ENCODE measurements around the gene PRDM11.

Gene PRDM11

GRCh38 chr11:45208135-45208534 lies 61.7 kb downstream of the PRDM11 start:
- Histone ChIP-seq H3K4me3 (ENCODE audit: low read length) (no peak overlapping the region), H3K4me1 (ENCODE audit: control insufficient read depth, insufficient read depth, low read length) (peaks cover 17% of the 10 kb centered on the region), H3K27me3 (replicated peaks; ENCODE audit: control insufficient read depth, insufficient read depth, low read length) (no peaks in the 10 kb centered on the region), H3K36me3 (ENCODE audit: control insufficient read depth, insufficient read depth, low read length, severe bottlenecking) (no peaks in the 10 kb centered on the region), H3K9ac (ENCODE audit: low read length) (no peak overlapping the region), H3K9me3 (ENCODE audit: control insufficient read depth, low read length) (no peaks in the 10 kb centered on the region)
- no peak for DNase-seq (ENCODE audit: low read depth)

- H3K4me3 ChIP-seq (ENCODE audit: low read length): peak overlapping the region; percentile 53
Measured at GRCh38 chr11:45209000-45209879, 62.8 kb downstream of the PRDM11 start.

DNA sequence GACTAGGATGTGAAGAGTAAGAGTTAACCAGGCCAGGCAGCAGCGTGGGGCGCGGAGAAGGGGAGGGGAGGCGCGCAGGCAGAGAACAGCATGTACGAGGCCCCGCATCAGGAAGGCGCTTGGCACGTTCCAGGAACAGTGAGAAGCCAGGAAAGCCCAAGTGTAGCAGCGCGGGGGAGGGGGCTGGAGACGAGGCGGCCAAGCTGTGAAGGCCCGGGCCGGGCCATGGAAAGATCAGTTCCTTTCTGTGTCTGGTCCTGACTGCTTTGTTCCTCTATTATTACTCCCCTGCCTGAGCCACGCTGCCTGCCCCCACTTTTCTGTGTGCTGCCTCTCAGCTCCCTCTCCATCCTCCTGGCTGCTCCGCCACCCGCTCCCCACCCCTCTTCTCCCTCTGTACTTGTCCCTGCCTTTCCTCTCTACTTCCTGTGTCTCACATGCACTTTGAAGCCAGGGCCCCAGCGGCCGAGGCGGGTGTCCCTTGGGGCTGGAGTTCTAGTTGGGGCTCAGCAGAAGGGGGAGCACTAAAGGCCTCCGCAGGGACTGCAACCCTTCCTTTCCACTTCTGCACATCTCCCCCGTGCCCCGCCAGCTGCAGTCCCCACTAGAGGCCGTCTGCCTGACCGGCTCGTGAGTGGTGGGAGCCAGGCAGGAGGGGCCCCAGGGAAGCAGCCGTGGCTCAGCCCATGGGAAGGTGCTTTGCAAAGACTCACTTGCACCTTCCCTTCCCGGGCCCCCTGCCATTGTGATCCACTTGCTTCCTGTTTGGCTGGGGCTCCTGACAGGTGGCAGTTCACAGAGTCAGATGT lies 63.7 kb downstream of the PRDM11 start:
- peak; percentile 7 for DNase-seq (ENCODE audit: low read depth)
- peaks cover 17% of the 10 kb centered on the region for H3K4me1 ChIP-seq (ENCODE audit: control insufficient read depth, insufficient read depth, low read length)
- peak overlapping the region; percentile 76 for H3K9ac ChIP-seq (ENCODE audit: low read length)
- no peaks in the 10 kb centered on the region for H3K36me3 ChIP-seq (ENCODE audit: control insufficient read depth, insufficient read depth, low read length, severe bottlenecking)
- no peaks in the 10 kb centered on the region for H3K27me3 ChIP-seq (replicated peaks; ENCODE audit: control insufficient read depth, insufficient read depth, low read length)
- H3K4me3 ChIP-seq (ENCODE audit: low read length): peak overlapping the region; percentile 53
- H3K9me3 ChIP-seq (ENCODE audit: control insufficient read depth, low read length): no peaks in the 10 kb centered on the region

More at GRCh38 chr11:45209000-45209879, 62.8 kb downstream of the PRDM11 start:
- Histone ChIP-seq H3K27me3 (replicated peaks; ENCODE audit: control insufficient read depth, insufficient read depth, low read length) (no peaks in the 10 kb centered on the region), H3K9ac (ENCODE audit: low read length) (peak overlapping the region; percentile 76), H3K36me3 (ENCODE audit: control insufficient read depth, insufficient read depth, low read length, severe bottlenecking) (no peaks in the 10 kb centered on the region), H3K9me3 (ENCODE audit: control insufficient read depth, low read length) (no peaks in the 10 kb centered on the region), H3K4me1 (ENCODE audit: control insufficient read depth, insufficient read depth, low read length) (peaks cover 17% of the 10 kb centered on the region)
- DNase-seq (ENCODE audit: low read depth): no peak

DNA sequence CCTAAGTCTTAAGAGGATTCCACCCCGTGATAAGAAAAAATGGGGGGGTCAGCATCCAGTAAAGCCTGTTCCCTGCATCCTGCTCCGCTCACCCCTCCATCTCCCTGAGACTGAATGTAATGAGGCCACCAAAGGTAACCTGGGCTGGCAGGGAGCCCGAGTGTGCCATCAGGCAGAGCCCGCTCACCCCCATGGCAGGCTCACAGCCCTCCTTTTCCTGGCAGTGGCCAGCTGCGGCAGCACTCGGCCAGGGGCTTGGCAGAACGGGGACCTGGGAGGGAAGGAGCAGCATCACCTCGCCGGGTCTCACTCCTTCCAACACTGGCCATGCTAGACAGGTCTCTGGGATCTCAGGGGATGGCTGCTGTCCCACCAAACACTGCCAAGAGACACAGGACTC lies 64.4 kb downstream of the PRDM11 start:
- H3K9me3 ChIP-seq (ENCODE audit: control insufficient read depth, low read length): no peaks in the 10 kb centered on the region
- H3K27me3 ChIP-seq (replicated peaks; ENCODE audit: control insufficient read depth, insufficient read depth, low read length): no peaks in the 10 kb centered on the region
- H3K36me3 ChIP-seq (ENCODE audit: control insufficient read depth, insufficient read depth, low read length, severe bottlenecking): no peaks in the 10 kb centered on the region
- no peak for DNase-seq (ENCODE audit: low read depth)
- no peak overlapping the region for H3K4me3 ChIP-seq (ENCODE audit: low read length)
- H3K4me1 ChIP-seq (ENCODE audit: control insufficient read depth, insufficient read depth, low read length): peaks cover 17% of the 10 kb centered on the region
- H3K9ac ChIP-seq (ENCODE audit: low read length): no peak overlapping the region

GRCh38 chr11:45211732-45212131 lies 65.3 kb downstream of the PRDM11 start:
- no peaks in the 10 kb centered on the region for H3K9me3 ChIP-seq (ENCODE audit: control insufficient read depth, low read length)
- no peak overlapping the region for H3K4me3 ChIP-seq (ENCODE audit: low read length)
- DNase-seq (ENCODE audit: low read depth): no peak
- peaks cover 17% of the 10 kb centered on the region for H3K4me1 ChIP-seq (ENCODE audit: control insufficient read depth, insufficient read depth, low read length)
- no peaks in the 10 kb centered on the region for H3K36me3 ChIP-seq (ENCODE audit: control insufficient read depth, insufficient read depth, low read length, severe bottlenecking)
- H3K9ac ChIP-seq (ENCODE audit: low read length): no peak overlapping the region
- no peaks in the 10 kb centered on the region for H3K27me3 ChIP-seq (replicated peaks; ENCODE audit: control insufficient read depth, insufficient read depth, low read length)

DNA sequence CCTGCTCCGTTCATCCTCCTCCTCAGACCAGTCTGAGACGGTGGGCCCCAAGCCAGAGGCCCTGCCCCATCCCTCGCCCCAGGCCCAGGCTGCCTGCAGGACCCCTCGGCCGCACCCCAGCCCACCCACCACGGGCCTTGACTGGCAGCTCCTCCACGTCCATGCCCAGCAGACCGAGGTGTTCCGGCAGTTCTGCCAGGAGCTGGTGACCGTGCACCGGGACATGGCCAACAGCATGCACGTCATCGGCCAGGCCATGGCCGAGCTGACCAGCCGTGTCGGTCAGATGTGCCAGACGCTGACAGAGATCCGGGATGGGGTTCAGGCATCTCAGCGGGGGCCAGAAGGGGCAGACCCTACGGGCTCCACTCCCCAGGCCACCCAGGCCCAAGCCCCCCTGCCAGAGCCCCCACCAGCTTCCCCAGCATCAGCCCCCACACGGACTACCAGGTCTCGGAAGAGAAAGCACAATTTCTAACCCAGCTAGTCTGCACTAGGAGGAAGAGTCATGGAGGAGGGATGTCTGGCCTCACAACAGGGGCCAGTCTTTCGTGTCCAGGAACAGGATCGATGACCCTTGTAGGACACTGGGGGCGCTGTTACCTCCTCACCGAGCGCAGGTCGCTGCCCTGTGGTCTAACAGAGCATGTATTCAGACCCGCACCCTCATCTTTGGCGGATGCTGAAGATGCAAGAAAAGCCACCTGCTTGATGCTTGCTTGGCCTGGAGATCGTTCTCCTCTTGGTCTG lies 66.3 kb downstream of the PRDM11 start:
- Histone ChIP-seq H3K9ac (ENCODE audit: low read length) (no peak overlapping the region), H3K9me3 (ENCODE audit: control insufficient read depth, low read length) (no peaks in the 10 kb centered on the region), H3K4me3 (ENCODE audit: low read length) (no peak overlapping the region), H3K27me3 (replicated peaks; ENCODE audit: control insufficient read depth, insufficient read depth, low read length) (no peaks in the 10 kb centered on the region), H3K4me1 (ENCODE audit: control insufficient read depth, insufficient read depth, low read length) (peaks cover 17% of the 10 kb centered on the region), H3K36me3 (ENCODE audit: control insufficient read depth, insufficient read depth, low read length, severe bottlenecking) (no peaks in the 10 kb centered on the region)
- DNase-seq (ENCODE audit: low read depth): no peak

- Histone ChIP-seq H3K9me3 (ENCODE audit: control insufficient read depth, low read length) (no peaks in the 10 kb centered on the region), H3K36me3 (ENCODE audit: control insufficient read depth, insufficient read depth, low read length, severe bottlenecking) (no peaks in the 10 kb centered on the region), H3K4me3 (ENCODE audit: low read length) (no peak overlapping the region), H3K9ac (ENCODE audit: low read length) (no peak overlapping the region), H3K27me3 (replicated peaks; ENCODE audit: control insufficient read depth, insufficient read depth, low read length) (no peaks in the 10 kb centered on the region), H3K4me1 (ENCODE audit: control insufficient read depth, insufficient read depth, low read length) (peaks cover 17% of the 10 kb centered on the region)
- DNase-seq (ENCODE audit: low read depth): no peak
Measured at GRCh38 chr11:45213316-45213665, 66.9 kb downstream of the PRDM11 start.

- Histone ChIP-seq H3K9ac (ENCODE audit: low read length) (no peak overlapping the region), H3K9me3 (ENCODE audit: control insufficient read depth, low read length) (no peaks in the 10 kb centered on the region), H3K36me3 (ENCODE audit: control insufficient read depth, insufficient read depth, low read length, severe bottlenecking) (no peaks in the 10 kb centered on the region), H3K4me3 (ENCODE audit: low read length) (no peak overlapping the region), H3K27me3 (replicated peaks; ENCODE audit: control insufficient read depth, insufficient read depth, low read length) (no peaks in the 10 kb centered on the region), H3K4me1 (ENCODE audit: control insufficient read depth, insufficient read depth, low read length) (peaks cover 17% of the 10 kb centered on the region)
- DNase-seq (ENCODE audit: low read depth): no peak
Measured at GRCh38 chr11:45213717-45214116, 67.3 kb downstream of the PRDM11 start.

- no peak overlapping the region for H3K4me3 ChIP-seq (ENCODE audit: low read length)
- no peak overlapping the region for H3K9ac ChIP-seq (ENCODE audit: low read length)
- H3K36me3 ChIP-seq (ENCODE audit: control insufficient read depth, insufficient read depth, low read length, severe bottlenecking): no peaks in the 10 kb centered on the region
- no peak for DNase-seq (ENCODE audit: low read depth)
- no peaks in the 10 kb centered on the region for H3K9me3 ChIP-seq (ENCODE audit: control insufficient read depth, low read length)
- H3K4me1 ChIP-seq (ENCODE audit: control insufficient read depth, insufficient read depth, low read length): peaks cover 6% of the 10 kb centered on the region
- H3K27me3 ChIP-seq (replicated peaks; ENCODE audit: control insufficient read depth, insufficient read depth, low read length): no peaks in the 10 kb centered on the region
Measured at GRCh38 chr11:45215098-45215865, 68.8 kb downstream of the PRDM11 start.

DNA sequence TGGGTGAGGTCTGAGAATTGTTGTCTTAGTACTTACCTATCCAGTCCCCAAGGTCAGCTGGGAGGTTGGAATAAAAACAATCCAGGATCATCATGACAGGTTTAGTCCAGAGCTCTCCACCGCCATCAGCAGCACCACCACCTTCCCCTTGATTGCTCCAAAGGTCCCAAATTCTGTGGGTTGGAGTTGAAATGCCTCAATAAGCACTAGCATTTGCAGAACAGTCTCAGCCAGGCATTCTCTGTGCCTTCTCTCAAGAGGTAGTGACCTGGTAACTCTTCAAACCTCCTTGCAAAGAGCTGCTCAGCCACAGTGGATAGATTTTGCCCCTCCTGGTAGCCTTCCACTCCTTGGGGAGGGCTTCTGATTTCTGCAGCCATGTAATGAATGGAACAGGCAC lies 69.6 kb downstream of the PRDM11 start:
- H3K9ac ChIP-seq (ENCODE audit: low read length): no peak overlapping the region

More for the DNA sequence above, 69.6 kb downstream of the PRDM11 start:
- H3K4me3 ChIP-seq (ENCODE audit: low read length): no peak overlapping the region
- no peak for DNase-seq (ENCODE audit: low read depth)
- H3K27me3 ChIP-seq (replicated peaks; ENCODE audit: control insufficient read depth, insufficient read depth, low read length): no peaks in the 10 kb centered on the region
- no peaks in the 10 kb centered on the region for H3K9me3 ChIP-seq (ENCODE audit: control insufficient read depth, low read length)
- H3K4me1 ChIP-seq (ENCODE audit: control insufficient read depth, insufficient read depth, low read length): no peaks in the 10 kb centered on the region
- no peaks in the 10 kb centered on the region for H3K36me3 ChIP-seq (ENCODE audit: control insufficient read depth, insufficient read depth, low read length, severe bottlenecking)

Measured in adipocyte (in vitro differentiated cells).